GM12878 (cell line): Measurements from ENCODE around the gene IFT122.

Source experiments
- BMI1 ChIP-seq: fragments of 450-650 bp; IDR thresholded peaks from 2 replicates; pipeline ENCODE4 v1.6.1; 2016; ENCODE audit warnings: mild to moderate bottlenecking, moderate library complexity, borderline replicate concordance
- CBX5 ChIP-seq: sonication (generic); IDR thresholded peaks from 2 replicates; pipeline ENCODE4 v1.6.1; 2016; ENCODE audit warnings: low read depth, moderate library complexity, mild to moderate bottlenecking, inconsistent platforms
- EZH2 ChIP-seq: IDR thresholded peaks from 2 replicates; pipeline ENCODE4 v1.6.1; 2012; ENCODE audit warnings: low read depth, mild to moderate bottlenecking, control low read depth, inconsistent platforms, low read length, borderline replicate concordance; ENCODE audit not compliant: control insufficient read depth
- LARP7 ChIP-seq: fragments of 450-650 bp; IDR thresholded peaks from 2 replicates; pipeline ENCODE4 v1.6.1; 2017; ENCODE audit warnings: mild to moderate bottlenecking
- POLR2A ChIP-seq: IDR thresholded peaks from 2 replicates; pipeline ENCODE4 v1.6.1; 2011; ENCODE audit warnings: low read depth, mild to moderate bottlenecking, low read length
- RAD21 ChIP-seq: IDR thresholded peaks from 2 replicates; pipeline ENCODE4 v1.6.1; 2011; ENCODE audit warnings: mild to moderate bottlenecking, low read depth, low read length, moderate library complexity; ENCODE audit not compliant: insufficient read depth
- ZSCAN29 ChIP-seq: fragments of 450-650 bp; IDR thresholded peaks from 2 replicates; pipeline ENCODE4 v1.6.1; 2017; ENCODE audit warnings: mild to moderate bottlenecking, moderate library complexity
- TF ChIP-seq, protein P1 (sequence below), 3 experiments: IDR thresholded peaks in 2 of 3; conservative IDR thresholded peaks in 1 of 3; 2 replicates each; pipeline ENCODE4 v1.5.1; 2011; ENCODE audit warnings: low read depth in 3 of 3, low read length in 3 of 3, mild to moderate bottlenecking in 3 of 3, control low read depth in 2 of 3, moderate library complexity in 2 of 3, inconsistent platforms in 1 of 3, mixed read lengths in 1 of 3; ENCODE audit not compliant: control insufficient read depth in 2 of 3, insufficient read depth in 1 of 3; ENCODE audit errors: extremely low read depth in 1 of 3

DNA sequence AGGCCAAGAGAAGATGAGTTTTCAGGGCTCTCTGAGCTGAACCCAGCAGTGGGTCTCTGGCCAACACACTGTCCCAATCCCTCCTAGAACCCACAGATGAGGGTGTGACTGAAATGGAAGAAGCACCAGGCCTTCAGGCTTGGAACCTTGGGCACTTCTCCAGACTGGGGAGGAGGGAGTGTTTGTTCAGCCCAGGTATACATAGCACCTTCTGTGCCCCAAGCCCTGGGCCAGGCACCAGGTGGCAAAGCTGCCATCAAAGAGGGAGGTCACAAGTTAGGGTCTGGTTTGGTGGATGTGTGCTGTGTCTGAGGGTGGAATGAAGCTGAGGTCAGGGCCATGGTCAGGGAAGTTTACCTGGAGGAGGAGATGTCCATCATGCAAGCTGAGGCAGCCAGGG, 72.6 kb downstream of the IFT122 start:
- TF ChIP-seq LARP7 (no peak), RAD21 (no peak), BMI1 (no peak), POLR2A (no peak), EZH2 (no peak), CBX5 (no peak), ZSCAN29 (no peak)
- TF ChIP-seq, protein P1, sequence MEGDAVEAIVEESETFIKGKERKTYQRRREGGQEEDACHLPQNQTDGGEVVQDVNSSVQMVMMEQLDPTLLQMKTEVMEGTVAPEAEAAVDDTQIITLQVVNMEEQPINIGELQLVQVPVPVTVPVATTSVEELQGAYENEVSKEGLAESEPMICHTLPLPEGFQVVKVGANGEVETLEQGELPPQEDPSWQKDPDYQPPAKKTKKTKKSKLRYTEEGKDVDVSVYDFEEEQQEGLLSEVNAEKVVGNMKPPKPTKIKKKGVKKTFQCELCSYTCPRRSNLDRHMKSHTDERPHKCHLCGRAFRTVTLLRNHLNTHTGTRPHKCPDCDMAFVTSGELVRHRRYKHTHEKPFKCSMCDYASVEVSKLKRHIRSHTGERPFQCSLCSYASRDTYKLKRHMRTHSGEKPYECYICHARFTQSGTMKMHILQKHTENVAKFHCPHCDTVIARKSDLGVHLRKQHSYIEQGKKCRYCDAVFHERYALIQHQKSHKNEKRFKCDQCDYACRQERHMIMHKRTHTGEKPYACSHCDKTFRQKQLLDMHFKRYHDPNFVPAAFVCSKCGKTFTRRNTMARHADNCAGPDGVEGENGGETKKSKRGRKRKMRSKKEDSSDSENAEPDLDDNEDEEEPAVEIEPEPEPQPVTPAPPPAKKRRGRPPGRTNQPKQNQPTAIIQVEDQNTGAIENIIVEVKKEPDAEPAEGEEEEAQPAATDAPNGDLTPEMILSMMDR (IDR thresholded peaks at IDR 0.05 in 2 of 3, conservative IDR thresholded peaks at IDR 0.05 in 1 of 3; ENCODE audit: control insufficient read depth in 2 of 3, extremely low read depth in 1 of 3, insufficient read depth in 1 of 3, low read depth in 3 of 3, low read length in 3 of 3) = no peak
